HL-60 (cell line): ENCODE data around the gene RNF224.

Experiments used
- CTCF ChIP-seq: IDR thresholded peaks from one replicate; pipeline ENCODE4 v1.5.1; 2011; ENCODE audit warnings: low read length, control low read depth, inconsistent platforms; ENCODE audit not compliant: insufficient read depth
- GABPA ChIP-seq: IDR thresholded peaks from 2 replicates; pipeline ENCODE4 v1.6.1; 2012; ENCODE audit warnings: low read depth
- POLR2AphosphoS5 ChIP-seq: IDR thresholded peaks from 2 replicates; pipeline ENCODE4 v1.6.1; 2012; ENCODE audit warnings: low read depth
- REST ChIP-seq: IDR thresholded peaks from 2 replicates; pipeline ENCODE4 v1.6.1; 2012; ENCODE audit warnings: low read depth; ENCODE audit not compliant: insufficient replicate concordance

- TF ChIP-seq CTCF (no peak), POLR2AphosphoS5 (no peak), GABPA (no peak), REST (no peak)
Measured at GRCh38 chr9:137275588-137276472, 48.5 kb downstream of the RNF224 start.
